Keratinocyte (primary cell): ENCODE measurements around the gene CLCA1. TPM values are rescaled to one million over a fixed set of nuclear protein-coding genes. Genes with fewer than 3 reads are reported as not detected.
A peak's percentile ranks its signal among the peaks of the same experiment; 100 is the strongest.

ENCODE experiments used
- DNase-seq: peaks from one replicate; pipeline ENCODE4 v3.0.0-alpha.2; 2011; ENCODE audit warnings: low read depth, missing footprints, low spot score
- FAIRE-seq: peaks from 2 replicates; lab custom pipeline; 2011; peaks lifted over from hg19 to GRCh38; lab: Jason Lieb, UNC
- H2AFZ ChIP-seq: 2 replicates; pipeline ENCODE4 v1.6.0; 2012; ENCODE audit warnings: low read length, control low read depth, inconsistent platforms; ENCODE audit not compliant: control insufficient read depth
- H3K27ac ChIP-seq: 2 replicates; pipeline ENCODE4 v1.5.1; 2011; ENCODE audit warnings: low read length; ENCODE audit not compliant: control insufficient read depth, insufficient read depth
- H3K27me3 ChIP-seq: 3 replicates; pipeline ENCODE4 v1.6.0; 2011; ENCODE audit warnings: low read length; ENCODE audit not compliant: control insufficient read depth, insufficient read depth; ENCODE audit errors: extremely low read depth
- H3K36me3 ChIP-seq, 2 experiments: 2 replicates in 1 of 2; 3 replicates in 1 of 2; pipeline ENCODE4 v1.5.1; 2011; ENCODE audit warnings: low read length in 2 of 2, mild to moderate bottlenecking in 1 of 2; ENCODE audit not compliant: control insufficient read depth in 2 of 2, insufficient read depth in 2 of 2; ENCODE audit errors: extremely low read depth in 1 of 2
- H3K4me1 ChIP-seq: 3 replicates; pipeline ENCODE4 v1.5.1; 2011; ENCODE audit warnings: low read length; ENCODE audit not compliant: control insufficient read depth, insufficient read depth; ENCODE audit errors: extremely low read depth
- H3K4me2 ChIP-seq: 3 replicates; pipeline ENCODE4 v1.6.0; 2011; ENCODE audit warnings: low read depth, low read length; ENCODE audit not compliant: control insufficient read depth, insufficient read depth; ENCODE audit errors: extremely low read depth
- H3K4me3 ChIP-seq, 3 experiments: fragments of 200-600 bp in 1 of 3; sonication (generic) in 1 of 3; 2 replicates in 2 of 3; 3 replicates in 1 of 3; pipeline ENCODE4 v1.5.1; 2011 to 2016; ENCODE audit warnings: low read length in 3 of 3, mild to moderate bottlenecking in 3 of 3, control low read depth in 2 of 3, inconsistent platforms in 1 of 3, low read depth in 1 of 3, mixed read lengths in 1 of 3, mixed run types in 1 of 3, moderate library complexity in 1 of 3; ENCODE audit not compliant: control insufficient read depth in 2 of 3, insufficient read depth in 2 of 3; ENCODE audit errors: extremely low read depth in 1 of 3
- H3K79me2 ChIP-seq: 2 replicates; pipeline ENCODE4 v1.6.0; 2012; ENCODE audit warnings: low read length; ENCODE audit not compliant: control insufficient read depth, insufficient read depth
- H3K9ac ChIP-seq: 3 replicates; pipeline ENCODE4 v1.6.0; 2011; ENCODE audit warnings: low read length; ENCODE audit not compliant: control insufficient read depth, insufficient read depth; ENCODE audit errors: extremely low read depth
- H3K9me1 ChIP-seq: 3 replicates; pipeline ENCODE4 v1.6.0; 2011; ENCODE audit warnings: low read length; ENCODE audit not compliant: control insufficient read depth, insufficient read depth; ENCODE audit errors: extremely low read depth
- H3K9me3 ChIP-seq: 2 replicates; pipeline ENCODE4 v1.5.1; 2012; ENCODE audit warnings: low read depth, low read length; ENCODE audit not compliant: control insufficient read depth
- H4K20me1 ChIP-seq: 3 replicates; pipeline ENCODE4 v1.6.0; 2011; ENCODE audit warnings: low read length; ENCODE audit not compliant: control insufficient read depth, insufficient read depth; ENCODE audit errors: extremely low read depth
- EZH2 ChIP-seq: IDR thresholded peaks from one replicate; pipeline ENCODE4 v1.6.1; 2012; ENCODE audit warnings: inconsistent platforms, mild to moderate bottlenecking, low read length, moderate library complexity
- dilution Hi-C: fragments of 300-500 bp; cut with MboI; formaldehyde crosslinking; loops from one replicate; pipeline ENCODE4 v1.7.0; 2020; ENCODE audit warnings: low sequenced_read_pairs; ENCODE audit not compliant: extremely low pct_ligation_motif_present
- polyA minus RNA-seq, 3 experiments: library from RNA; depleted of rRNA, polyadenylated mRNA; stranded (reverse); fragments of >200 nt; gene quantifications; 1 replicate in 1 of 3; 2 replicates in 1 of 3; 3 replicates in 1 of 3; pipeline ENCODE4 v1.2.3, GENCODE V29; 2011
- polyA plus RNA-seq, 5 experiments: library from polyadenylated mRNA; depleted of rRNA in 3 of 5; stranded (reverse) in 3 of 5; stranded (forward) in 1 of 5; unstranded in 1 of 5; fragments of >200 nt; gene quantifications; 1 replicate in 1 of 5; 2 replicates in 3 of 5; 3 replicates in 1 of 5; pipeline versions ENCODE4 v1.2.1 to v1.2.3, GENCODE V29; 2011 to 2012; ENCODE audit warnings: missing spikeins in 2 of 5, low read depth in 1 of 5, low replicate concordance in 1 of 5
- TF ChIP-seq, protein P1 (sequence below), 3 experiments: IDR thresholded peaks in 1 of 3; conservative IDR thresholded peaks in 1 of 3; optimal IDR thresholded peaks in 1 of 3; 2 replicates in 2 of 3; 3 replicates in 1 of 3; pipeline versions ENCODE3 to v1.5.1; 2011; ENCODE audit warnings: low read length in 3 of 3, mild to moderate bottlenecking in 3 of 3, moderate library complexity in 2 of 3, control low read depth in 1 of 3, inconsistent platforms in 1 of 3; ENCODE audit not compliant: insufficient read depth in 2 of 3; ENCODE audit errors: extremely low read depth in 1 of 3

CLCA1 gene
- polyA plus RNA-seq (0.04 to 0.05 TPM in 2 of 3 replicates, not detected in the other), polyA minus RNA-seq (0.13 TPM in 1 of 3 replicates, not detected in the others)
- 0.30 TPM for polyA plus RNA-seq (2011; ENCODE audit: low read depth)
- polyA plus RNA-seq (2011; cell fraction: cytosol; rRNA removed): not detected in 2 replicates
- 0.09 TPM in 1 of 2 replicates, not detected in the other for polyA plus RNA-seq (2011; cell fraction: nucleus; rRNA removed)
- polyA plus RNA-seq (2012; ENCODE audit: low replicate concordance): 0.38 TPM in 1 of 2 replicates, not detected in the other
- not detected for polyA minus RNA-seq (2011; cell fraction: cytosol; rRNA and poly(A)+ RNA removed)
- polyA minus RNA-seq (2011; cell fraction: nucleus; rRNA and poly(A)+ RNA removed): 0.16 TPM in 1 of 2 replicates, not detected in the other

- Histone ChIP-seq H3K27ac (no peak within 1 kb of the TSS), H3K36me3 (no peaks in the 10 kb centered on the region), H3K4me2 (no peak within 1 kb of the TSS), H4K20me1 (no peaks in the 10 kb centered on the region), H3K4me3 (no peak within 1 kb of the TSS), H3K79me2 (no peaks in the 10 kb centered on the region), H2AFZ (no peak within 1 kb of the TSS), H3K9me3 (no peaks in the 10 kb centered on the region), H3K9ac (no peak within 1 kb of the TSS), H3K4me1 (no peaks in the 10 kb centered on the region), H3K9me1 (no peaks in the 10 kb centered on the region), H3K27me3 (no peaks in the 10 kb centered on the region)
- FAIRE-seq (no peak), DNase-seq (no peak)
- TF ChIP-seq, protein P1, sequence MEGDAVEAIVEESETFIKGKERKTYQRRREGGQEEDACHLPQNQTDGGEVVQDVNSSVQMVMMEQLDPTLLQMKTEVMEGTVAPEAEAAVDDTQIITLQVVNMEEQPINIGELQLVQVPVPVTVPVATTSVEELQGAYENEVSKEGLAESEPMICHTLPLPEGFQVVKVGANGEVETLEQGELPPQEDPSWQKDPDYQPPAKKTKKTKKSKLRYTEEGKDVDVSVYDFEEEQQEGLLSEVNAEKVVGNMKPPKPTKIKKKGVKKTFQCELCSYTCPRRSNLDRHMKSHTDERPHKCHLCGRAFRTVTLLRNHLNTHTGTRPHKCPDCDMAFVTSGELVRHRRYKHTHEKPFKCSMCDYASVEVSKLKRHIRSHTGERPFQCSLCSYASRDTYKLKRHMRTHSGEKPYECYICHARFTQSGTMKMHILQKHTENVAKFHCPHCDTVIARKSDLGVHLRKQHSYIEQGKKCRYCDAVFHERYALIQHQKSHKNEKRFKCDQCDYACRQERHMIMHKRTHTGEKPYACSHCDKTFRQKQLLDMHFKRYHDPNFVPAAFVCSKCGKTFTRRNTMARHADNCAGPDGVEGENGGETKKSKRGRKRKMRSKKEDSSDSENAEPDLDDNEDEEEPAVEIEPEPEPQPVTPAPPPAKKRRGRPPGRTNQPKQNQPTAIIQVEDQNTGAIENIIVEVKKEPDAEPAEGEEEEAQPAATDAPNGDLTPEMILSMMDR (optimal IDR thresholded peaks at IDR 0.05 in 1 of 3, IDR thresholded peaks at IDR 0.05 in 1 of 3, conservative IDR thresholded peaks at IDR 0.05 in 1 of 3; ENCODE audit: extremely low read depth in 1 of 3, insufficient read depth in 2 of 3, low read length in 3 of 3): no peak
- no peak for TF ChIP-seq EZH2
- dilution Hi-C loops: no loop called here
Measured at GRCh38 chr1:86468501-86468977, at the start of gene CLCA1. Gene CLCA1 (plus strand): TSS chr1:86468927. CDS start chr1:86468972, 45 bp downstream.

- H2AFZ ChIP-seq: peak overlapping the region; percentile 98
- H3K4me1 ChIP-seq: peaks cover 43% of the 10 kb centered on the region
- H3K27ac ChIP-seq: peak overlapping the region; percentile 41
- H3K9me3 ChIP-seq: no peaks in the 10 kb centered on the region
- TF ChIP-seq, protein P1 (optimal IDR thresholded peaks at IDR 0.05 in 1 of 3, IDR thresholded peaks at IDR 0.05 in 1 of 3, conservative IDR thresholded peaks at IDR 0.05 in 1 of 3; ENCODE audit: extremely low read depth in 1 of 3, insufficient read depth in 2 of 3, low read length in 3 of 3): peak; percentile 72 to 84 (median 75)
- TF ChIP-seq EZH2: no peak
- H4K20me1 ChIP-seq: no peaks in the 10 kb centered on the region
- no peaks in the 10 kb centered on the region for H3K36me3 ChIP-seq
- no peaks in the 10 kb centered on the region for H3K9me1 ChIP-seq
- dilution Hi-C loops: no loop called here
- peak overlapping the region; percentile 84 for H3K4me2 ChIP-seq
- DNase-seq (no peak), FAIRE-seq (peak; percentile 80)
- H3K79me2 ChIP-seq: peaks cover 4% of the 10 kb centered on the region
- H3K4me3 ChIP-seq: peak overlapping the region in 1 of 3 experiments; percentile 13
- H3K27me3 ChIP-seq: no peaks in the 10 kb centered on the region
- H3K9ac ChIP-seq: peak overlapping the region; percentile 45
Measured at GRCh38 chr1:86419277-86419903, 49.3 kb upstream of the CLCA1 start.
